Muscle of leg (tissue), 11 donors: Measurements from ENCODE around the gene GRM5. TPM values are rescaled to one million over a fixed set of nuclear protein-coding genes. Genes with fewer than 3 reads are reported as not detected.
"Not testable (repeated sequence)": the region's sequence is repeated elsewhere in the genome, so short reads cannot be mapped to it uniquely, and the experiment has no call there.

Experiments
- DNase-seq: peaks from one replicate; pipeline ENCODE4 v3.0.0; 2013
- H3K27ac ChIP-seq: one replicate; pipeline ENCODE4 v1.5.1; 2013; ENCODE audit warnings: mild to moderate bottlenecking, low read length, control low read depth
- H3K27me3 ChIP-seq: one replicate; pipeline ENCODE4 v1.6.1; 2013; ENCODE audit warnings: low read length; ENCODE audit not compliant: control insufficient read depth, insufficient read depth
- H3K36me3 ChIP-seq: one replicate; pipeline ENCODE4 v1.6.1; 2013; ENCODE audit warnings: low read length; ENCODE audit not compliant: control insufficient read depth, insufficient read depth
- H3K4me1 ChIP-seq: one replicate; pipeline ENCODE4 v1.6.1; 2013; ENCODE audit warnings: low read length; ENCODE audit not compliant: control insufficient read depth, insufficient read depth
- H3K4me3 ChIP-seq: one replicate; pipeline ENCODE4 v1.5.1; 2013; ENCODE audit warnings: low read length, control low read depth
- H3K9me3 ChIP-seq: replicated peaks from 2 replicates; pipeline ENCODE4 v1.6.1; 2013; ENCODE audit warnings: low read depth, low read length; ENCODE audit not compliant: control insufficient read depth
- WGBS: methylation state at CpG from one replicate; pipeline ENCODE4 v1.1.5; 2013; ENCODE audit warnings: missing lambda C conversion rate; ENCODE audit not compliant: insufficient coverage; 5-methylcytosine and 5-hydroxymethylcytosine counted together
- polyA plus RNA-seq, 8 donors: library from polyadenylated mRNA; unstranded; fragments of 120-200 nt; gene quantifications; one replicate each; pipeline versions ENCODE4 v1.2.1 to v1.2.3, GENCODE V29; 2013; ENCODE audit warnings: inconsistent platforms in 1 of 8, low replicate concordance in 1 of 8; ENCODE audit not compliant: insufficient read length in 8 of 8, insufficient read depth in 1 of 8
- total RNA-seq: library from RNA; stranded (reverse); fragments of 120-200 nt; gene quantifications from one replicate; pipeline ENCODE4 v1.2.4, GENCODE V29; 2013

GRM5 gene
- total and polyA plus RNA-seq, 9 donors = 0.02 to 0.04 (median 0.03) TPM; not detected in 6

DNA sequence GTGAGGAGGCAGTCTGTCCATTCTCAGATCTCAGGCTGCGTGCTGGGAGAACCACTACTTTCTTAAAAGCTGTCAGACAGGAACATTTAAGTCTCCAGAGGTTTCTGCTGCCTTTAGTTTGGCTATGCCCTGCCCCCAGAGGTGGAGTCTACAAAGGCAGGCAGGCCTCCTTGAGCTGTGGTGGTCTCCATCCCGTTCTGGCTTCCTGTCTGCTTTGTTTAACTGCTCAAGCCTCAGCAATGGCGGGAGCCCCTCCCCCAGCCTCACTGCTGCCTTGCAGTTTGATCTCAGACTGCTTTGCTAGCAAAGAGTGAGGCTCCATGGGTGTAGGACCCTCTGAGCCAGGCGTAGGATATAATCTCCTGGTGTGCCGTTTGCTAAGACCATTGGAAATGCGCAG is 602.5 kb downstream of the GRM5 start:
- not testable (repeated sequence) for DNase-seq, H3K4me3 ChIP-seq, H3K36me3 ChIP-seq, H3K27me3 ChIP-seq, H3K27ac ChIP-seq, H3K4me1 ChIP-seq, H3K9me3 ChIP-seq
- WGBS = 83% methylated on average over 6 of the region's 6 CpGs

DNA sequence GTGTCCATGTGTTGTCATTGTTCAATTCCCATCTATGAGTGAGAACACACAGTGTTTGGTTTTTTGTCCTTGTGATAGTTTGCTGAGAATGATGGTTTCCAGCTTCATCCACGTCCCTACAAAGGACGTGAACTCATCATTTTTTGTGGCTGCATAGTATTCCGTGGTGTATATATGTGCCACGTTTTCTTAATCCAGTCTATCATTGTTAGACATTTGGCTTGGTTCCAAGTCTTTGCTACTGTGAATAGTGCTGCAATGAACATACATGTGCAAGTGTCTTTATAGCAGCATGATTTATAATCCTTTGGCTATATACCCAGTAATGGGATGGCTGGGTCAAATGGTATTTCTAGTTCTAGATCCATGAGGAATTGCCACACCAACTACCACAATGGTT is 607.7 kb downstream of the GRM5 start:
- DNase-seq, H3K36me3 ChIP-seq, H3K4me3 ChIP-seq, H3K9me3 ChIP-seq, H3K4me1 ChIP-seq, H3K27ac ChIP-seq, H3K27me3 ChIP-seq: not testable (repeated sequence)
- no CpG with 5 or more reads among the region's 4 CpGs for WGBS

DNA sequence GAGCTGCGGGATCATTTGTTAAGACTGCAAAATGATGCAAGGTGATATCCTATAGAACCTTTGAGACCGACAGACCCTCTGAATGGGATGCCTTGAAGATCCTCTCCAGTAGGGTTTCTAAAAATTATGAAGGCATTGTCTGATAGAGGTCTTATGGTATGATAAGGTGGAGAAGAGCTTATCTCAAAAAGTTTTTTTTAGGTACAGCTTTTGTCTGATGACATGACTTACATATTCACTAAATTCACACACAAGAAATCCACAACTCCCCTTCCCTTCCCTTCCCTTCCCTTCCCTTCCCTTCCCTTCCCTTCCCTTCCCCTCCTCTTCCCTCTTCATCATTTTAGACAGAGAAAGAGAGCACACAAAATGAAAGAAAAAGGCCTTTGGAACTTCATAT is 609.8 kb downstream of the GRM5 start:
- Histone ChIP-seq H3K4me3 (no peak overlapping the region), H3K27me3 (no peaks in the 10 kb centered on the region), H3K4me1 (no peaks in the 10 kb centered on the region), H3K9me3 (no peaks in the 10 kb centered on the region), H3K36me3 (no peaks in the 10 kb centered on the region), H3K27ac (no peak overlapping the region)
- no peak for DNase-seq
- 94% methylated on average over 2 of the region's 2 CpGs for WGBS

DNA sequence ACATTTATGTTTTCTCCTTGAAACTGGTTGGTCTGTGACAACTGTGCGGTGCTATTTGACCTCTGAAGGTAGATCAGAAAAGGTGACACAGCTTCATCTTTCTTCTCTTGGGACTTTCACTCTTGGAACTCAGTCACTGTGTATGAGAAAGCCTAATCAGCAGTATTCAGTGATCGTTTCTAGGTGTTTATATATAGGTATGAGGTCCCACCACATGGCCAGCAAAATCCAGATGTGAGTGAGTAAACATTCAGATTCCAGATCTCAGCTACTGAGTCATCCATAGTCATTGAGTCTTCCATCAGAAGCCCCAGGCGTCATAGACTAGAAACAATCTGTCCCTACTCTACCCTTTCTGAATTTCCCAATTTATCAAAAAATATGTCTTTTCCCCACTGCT is 610.9 kb downstream of the GRM5 start:
- Histone ChIP-seq H3K4me3 (no peak overlapping the region), H3K9me3 (no peaks in the 10 kb centered on the region), H3K4me1 (no peaks in the 10 kb centered on the region), H3K36me3 (no peaks in the 10 kb centered on the region), H3K27me3 (no peaks in the 10 kb centered on the region), H3K27ac (no peak overlapping the region)
- WGBS = 94% methylated on average over 2 of the region's 3 CpGs
- DNase-seq = no peak

Other genes starting within 250 kb of the GRM5 start
- not detected for gene TYR, start 111.9 kb upstream of the GRM5 start, total RNA-seq
- 1 to 10 TPM in 1 of 8 donors, under 1 TPM in 1, not detected in 6; 0.08 to 1.5 TPM for gene TYR, start 111.9 kb upstream of the GRM5 start, polyA plus RNA-seq